DMS 273 treated with DMSO at 0.1 percent for 48 hours (cell line): ENCODE results near the gene HDAC4.
"Not testable (repeated sequence)": the region's sequence is repeated elsewhere in the genome, so short reads cannot be mapped to it uniquely, and the experiment has no call there.

Source experiments
- DNase-seq: peaks from one replicate; lab custom pipeline; 2025; lab: John Stamatoyannopoulos, UW

The HDAC4 gene

GRCh38 chr2:239400596-239401066 is at the start of gene HDAC4:
HDAC4 (minus strand) TSS chr2:239401020; CDS start chr2:239352699, 48,321 bp downstream.
- no peak for DNase-seq

GRCh38 chr2:239449468-239449867 is 48.6 kb upstream of the HDAC4 start:
- not testable (repeated sequence) for DNase-seq

- DNase-seq: no peak
These were observed 45.1 kb upstream of the HDAC4 start for GRCh38 chr2:239445771-239446524.

GRCh38 chr2:239444626-239445577 is 44.1 kb upstream of the HDAC4 start:
- DNase-seq: no peak

GRCh38 chr2:239443666-239444567 is 43.1 kb upstream of the HDAC4 start:
- no peak for DNase-seq

GRCh38 chr2:239443102-239443620 is 42.3 kb upstream of the HDAC4 start:
- no peak for DNase-seq

GRCh38 chr2:239442192-239442591 is 41.4 kb upstream of the HDAC4 start:
- DNase-seq: no peak

GRCh38 chr2:239441261-239442078 is 40.6 kb upstream of the HDAC4 start:
- DNase-seq: no peak

GRCh38 chr2:239440511-239440959 is 39.7 kb upstream of the HDAC4 start:
- no peak for DNase-seq

- no peak for DNase-seq
These were observed 39.0 kb upstream of the HDAC4 start for GRCh38 chr2:239439754-239440315.

- DNase-seq: no peak
These were observed 38.4 kb upstream of the HDAC4 start for GRCh38 chr2:239438995-239439753.

GRCh38 chr2:239438368-239438767 is 37.5 kb upstream of the HDAC4 start:
- no peak for DNase-seq

GRCh38 chr2:239436669-239437335 is 36.0 kb upstream of the HDAC4 start:
- no peak for DNase-seq

- DNase-seq: no peak
These were observed 35.3 kb upstream of the HDAC4 start for GRCh38 chr2:239436076-239436475.

GRCh38 chr2:239433777-239434403 is 33.1 kb upstream of the HDAC4 start:
- no peak for DNase-seq

GRCh38 chr2:239432174-239432573 is 31.4 kb upstream of the HDAC4 start:
- no peak for DNase-seq

- no peak for DNase-seq
These were observed 30.7 kb upstream of the HDAC4 start for GRCh38 chr2:239431536-239431935.
